ENCODE results near the gene TGFBR3L. TPM values are rescaled to one million over a fixed set of nuclear protein-coding genes. Genes with fewer than 3 reads are reported as not detected.

The TGFBR3L gene
- total RNA-seq, 8 experiments from 2014 or later = 0.16 to 1.2 (median 0.45) TPM; not detected in 1

- ATAC-seq (replicated peaks in 6 of 8) = no peak
- in situ Hi-C loops (cut with MboI; ENCODE audit: low pct_unique_long_range_greater_than_20kb in 2 of 9, low sequenced_read_pairs in 9 of 9, unreplicated experiment in 9 of 9) = loop anchor here in 1 of 9 experiments (25.0 kb wide), 1 partner anchor 304 kb away; no protein-coding TSS in a partner anchor
- 100% methylated on average over 1 to 2 of the region's 14 CpGs; no CpG with 5 or more reads in 7 of the 10 experiments for WGBS, 10 experiments
- Histone ChIP-seq H3K4me1 (replicated peaks in 1 of 2) (peaks cover 0 to 9% of the 10 kb centered on the region in 2 donors), H3K27ac (no peak overlapping the region), H3K4me3 (no peak overlapping the region)
Observed at GRCh38 chr19:7933411-7933810, 18.8 kb downstream of the TGFBR3L start.

- in situ Hi-C loops (cut with MboI; ENCODE audit: low pct_unique_long_range_greater_than_20kb in 2 of 9, low sequenced_read_pairs in 9 of 9, unreplicated experiment in 9 of 9) = loop anchor here in 1 of 9 experiments (25.0 kb wide), 1 partner anchor 303 kb away; no protein-coding TSS in a partner anchor
- Histone ChIP-seq H3K4me3 (no peak overlapping the region), H3K27ac (no peak overlapping the region), H3K4me1 (replicated peaks in 1 of 2) (peaks cover 0 to 9% of the 10 kb centered on the region in 2 donors)
- WGBS, 10 experiments = 80 to 93% (median 85%) methylated on average over 1 to 12 of the region's 55 CpGs; no CpG with 5 or more reads in 5 of the 10 experiments
- peak in 1 of 8 experiments; percentile 15 for ATAC-seq (replicated peaks in 6 of 8)
Observed at GRCh38 chr19:7933828-7934725, 19.4 kb downstream of the TGFBR3L start.

DNA sequence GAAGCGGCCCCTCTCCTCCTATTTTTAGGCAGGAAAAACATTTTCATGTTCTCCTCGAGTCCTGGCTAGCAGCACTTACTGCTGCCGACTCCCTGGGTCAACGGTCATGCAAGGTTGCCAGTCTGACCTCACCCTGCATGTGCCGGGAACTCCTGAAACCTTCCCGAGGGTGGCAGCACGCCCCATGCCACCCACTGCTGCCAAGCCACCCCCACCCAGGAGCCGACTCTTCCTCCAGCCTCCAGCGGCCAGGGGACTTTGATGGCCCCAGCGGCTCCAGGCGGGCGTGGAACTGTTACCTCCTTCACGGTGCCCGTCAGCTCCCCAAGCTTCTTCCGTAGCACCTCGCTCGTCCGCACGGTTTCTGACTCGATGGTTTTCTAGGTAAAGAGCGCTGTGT lies 20.1 kb downstream of the TGFBR3L start:
- Histone ChIP-seq H3K27ac (no peak overlapping the region), H3K4me3 (no peak overlapping the region), H3K4me1 (replicated peaks in 1 of 2) (peaks cover 0 to 2% of the 10 kb centered on the region in 2 donors)
- WGBS, 10 experiments = 68 to 100% (median 92%) methylated on average over 1 to 13 of the region's 21 CpGs; no CpG with 5 or more reads in 4 of the 10 experiments
- ATAC-seq (replicated peaks in 6 of 8) = no peak
- in situ Hi-C loops (cut with MboI; ENCODE audit: low pct_unique_long_range_greater_than_20kb in 2 of 9, low sequenced_read_pairs in 9 of 9, unreplicated experiment in 9 of 9) = loop anchor here in 1 of 9 experiments (25.0 kb wide), 1 partner anchor 303 kb away; no protein-coding TSS in a partner anchor

GRCh38 chr19:7940841-7941240 lies 26.2 kb downstream of the TGFBR3L start:
- Histone ChIP-seq H3K27ac (no peak overlapping the region), H3K4me3 (no peak overlapping the region), H3K4me1 (replicated peaks in 1 of 2) (peaks cover 7 to 9% of the 10 kb centered on the region in 2 donors)
- no peak for ATAC-seq (replicated peaks in 6 of 8)
- in situ Hi-C loops (cut with MboI; ENCODE audit: low pct_unique_long_range_greater_than_20kb in 2 of 9, low sequenced_read_pairs in 9 of 9, unreplicated experiment in 9 of 9) = loop anchor here in 3 of 9 experiments (10.0 to 25.0 kb wide), 2 partner anchors 296 to 314 kb away; no protein-coding TSS in a partner anchor
- WGBS, 10 experiments = 0 to 100% (median 88%) methylated on average over 1 to 2 of the region's 13 CpGs; no CpG with 5 or more reads in 6 of the 10 experiments

DNA sequence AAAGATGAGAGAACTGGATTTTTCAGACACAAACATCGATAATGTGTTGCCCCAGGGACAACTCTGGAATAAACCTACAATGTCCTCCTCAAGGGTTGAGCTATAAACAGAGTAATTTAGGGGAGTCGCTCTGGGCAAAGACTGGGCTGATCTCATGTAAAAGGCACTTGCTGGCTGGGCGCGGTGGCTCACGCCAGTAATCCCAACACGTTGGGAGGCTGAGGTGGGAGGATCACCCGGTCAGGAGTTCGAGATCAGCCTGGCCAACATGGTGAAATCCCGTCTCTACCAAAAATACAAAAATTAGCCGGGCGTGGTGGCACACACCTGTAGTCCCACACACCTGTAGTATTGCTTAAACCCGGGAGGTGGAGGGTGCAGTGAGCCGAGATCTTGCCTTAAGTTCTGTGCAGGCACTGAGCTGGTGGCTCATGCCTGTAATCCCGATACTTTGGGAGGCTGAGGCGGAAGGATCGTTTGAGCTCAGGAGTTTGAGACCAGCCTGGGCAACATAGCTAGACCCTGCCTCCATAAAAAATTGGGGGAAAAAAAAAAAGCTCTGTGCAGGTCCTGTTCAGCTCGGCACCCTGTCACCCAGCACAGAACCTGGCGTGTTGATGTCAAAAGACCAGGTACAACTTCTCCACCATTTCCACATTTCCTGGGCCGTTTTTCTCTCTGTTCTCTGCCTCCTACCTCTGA lies 27.4 kb downstream of the TGFBR3L start:
- in situ Hi-C loops (cut with MboI; ENCODE audit: low pct_unique_long_range_greater_than_20kb in 2 of 9, low sequenced_read_pairs in 9 of 9, unreplicated experiment in 9 of 9) = loop anchor here in 3 of 9 experiments (10.0 to 25.0 kb wide), 2 partner anchors 295 to 313 kb away; no protein-coding TSS in a partner anchor
- Histone ChIP-seq H3K4me1 (replicated peaks in 1 of 2) (peaks cover 7 to 9% of the 10 kb centered on the region in 2 donors), H3K4me3 (peak overlapping the region in 4 of 5 donors; percentile 70 to 85 (median 76)), H3K27ac (no peak overlapping the region)
- 60 to 100% (median 89%) methylated on average over 1 to 9 of the region's 19 CpGs; no CpG with 5 or more reads in 1 of the 10 experiments for WGBS, 10 experiments
- no peak for ATAC-seq (replicated peaks in 6 of 8)

GRCh38 chr19:7942981-7943443 lies 28.4 kb downstream of the TGFBR3L start:
- H3K27ac ChIP-seq = peak overlapping the region; percentile 97
- in situ Hi-C loops (cut with MboI; ENCODE audit: low pct_unique_long_range_greater_than_20kb in 2 of 9, low sequenced_read_pairs in 9 of 9, unreplicated experiment in 9 of 9) = loop anchor here in 3 of 9 experiments (10.0 to 25.0 kb wide), 2 partner anchors 294 to 312 kb away; no protein-coding TSS in a partner anchor
- H3K4me3 ChIP-seq = peak overlapping the region; percentile 70 to 85 (median 73)
- ATAC-seq (replicated peaks in 6 of 8) = peak; percentile 11 to 26 (median 14)
- peaks cover 7 to 9% of the 10 kb centered on the region in 2 donors for H3K4me1 ChIP-seq (replicated peaks in 1 of 2)
- 3 to 17% (median 9%) methylated on average over 5 to 16 of the region's 33 CpGs; no CpG with 5 or more reads in 2 of the 10 experiments for WGBS, 10 experiments

DNA sequence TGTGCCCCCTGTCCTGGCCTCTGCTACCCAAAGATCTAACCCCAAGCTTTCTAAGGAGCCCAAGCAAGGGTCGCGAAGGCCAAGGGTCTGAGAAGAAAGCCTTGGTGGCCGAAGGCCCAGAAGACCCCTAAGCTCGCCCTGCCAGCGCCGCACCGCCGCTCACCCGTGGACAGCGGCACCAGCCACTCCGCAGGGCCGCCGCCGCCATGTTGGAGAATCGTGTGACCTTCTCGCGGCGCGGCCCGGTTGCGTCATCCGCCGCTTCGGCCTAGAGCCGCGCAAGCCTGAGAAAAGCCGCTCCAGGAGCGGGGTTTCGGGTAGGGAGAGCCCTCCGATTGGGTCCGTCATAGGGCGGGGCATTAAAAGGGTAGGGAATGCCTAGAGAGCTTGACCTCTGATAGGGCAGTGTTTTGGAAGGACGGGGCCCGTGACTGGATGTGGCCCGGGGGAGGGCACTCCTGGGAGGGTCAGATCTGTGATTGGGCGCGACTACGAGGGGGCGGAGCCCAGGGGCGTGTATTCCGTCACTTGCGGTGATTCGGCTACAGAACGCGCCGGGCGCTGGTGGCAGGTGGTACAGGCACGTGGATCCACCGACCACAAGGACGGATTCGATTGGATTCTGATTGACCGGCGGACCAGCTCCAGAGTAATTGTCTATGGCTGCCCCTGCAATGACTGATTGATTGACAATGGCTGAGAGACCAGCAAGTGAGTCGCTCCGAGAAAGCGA lies 29.0 kb downstream of the TGFBR3L start, which contains the start of gene TIMM44:
Gene TIMM44, minus strand, starts transcription at position 223 of the 733 bp plus-strand sequence. Its CDS starts 15 bp downstream, at position 208.
- Histone ChIP-seq H3K4me3 (peak within 1 kb of the TSS; percentile 70 to 85 (median 73)), H3K4me1 (replicated peaks in 1 of 2) (peaks cover 7 to 9% of the 10 kb centered on the region in 2 donors), H3K27ac (peak within 1 kb of the TSS; percentile 97)
- in situ Hi-C loops (cut with MboI; ENCODE audit: low pct_unique_long_range_greater_than_20kb in 2 of 9, low sequenced_read_pairs in 9 of 9, unreplicated experiment in 9 of 9) = loop anchor here in 3 of 9 experiments (10.0 to 25.0 kb wide), 2 partner anchors 294 to 311 kb away; no protein-coding TSS in a partner anchor
- WGBS, 10 experiments = 0 to 3% (median 0%) methylated on average over 1 to 19 of the region's 56 CpGs; no CpG with 5 or more reads in 4 of the 10 experiments
- peak; percentile 92 to 97 (median 94) for ATAC-seq (replicated peaks in 6 of 8)

- Histone ChIP-seq H3K27ac (peak overlapping the region; percentile 89 to 97), H3K4me3 (peak overlapping the region; percentile 70 to 85 (median 73)), H3K4me1 (replicated peaks in 1 of 2) (peaks cover 7 to 9% of the 10 kb centered on the region in 2 donors)
- ATAC-seq (replicated peaks in 6 of 8) = peak; percentile 39 to 57 (median 48)
- in situ Hi-C loops (cut with MboI; ENCODE audit: low pct_unique_long_range_greater_than_20kb in 2 of 9, low sequenced_read_pairs in 9 of 9, unreplicated experiment in 9 of 9) = loop anchor here in 3 of 9 experiments (10.0 to 25.0 kb wide), 2 partner anchors 293 to 311 kb away; no protein-coding TSS in a partner anchor
- 0 to 40% (median 24%) methylated on average over 1 to 10 of the region's 18 CpGs; no CpG with 5 or more reads in 1 of the 10 experiments for WGBS, 10 experiments
Observed at GRCh38 chr19:7944177-7944761, 29.6 kb downstream of the TGFBR3L start.

DNA sequence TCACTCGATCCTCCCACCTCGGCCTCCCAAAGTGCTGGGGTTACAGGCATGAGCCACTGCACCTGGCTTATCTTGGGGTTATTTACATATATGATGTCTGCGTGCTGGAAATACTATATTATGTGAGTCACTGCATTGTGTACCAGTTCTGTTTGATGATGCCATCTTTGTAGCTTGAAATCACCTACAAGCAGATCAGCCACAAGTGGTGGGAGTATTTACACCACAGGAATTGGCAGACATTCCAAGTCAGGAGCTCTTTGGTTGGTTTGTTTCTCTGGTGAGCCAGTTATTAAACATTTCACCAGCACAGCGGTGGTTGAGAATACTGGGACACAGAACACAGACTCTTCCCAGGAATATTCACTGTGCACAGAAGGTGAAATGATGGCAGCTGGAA lies 33.3 kb downstream of the TGFBR3L start:
- H3K4me3 ChIP-seq = no peak overlapping the region
- in situ Hi-C loops (cut with MboI; ENCODE audit: low pct_unique_long_range_greater_than_20kb in 2 of 9, low sequenced_read_pairs in 9 of 9, unreplicated experiment in 9 of 9) = loop anchor here in 3 of 9 experiments (10.0 to 25.0 kb wide), 2 partner anchors 289 to 307 kb away; no protein-coding TSS in a partner anchor
- WGBS, 10 experiments = 75 to 100% (median 90%) methylated on average over 1 to 3 of the region's 4 CpGs; no CpG with 5 or more reads in 2 of the 10 experiments
- peaks cover 0 to 4% of the 10 kb centered on the region in 2 donors for H3K4me1 ChIP-seq (replicated peaks in 1 of 2)
- ATAC-seq (replicated peaks in 6 of 8) = no peak
- H3K27ac ChIP-seq = no peak overlapping the region

DNA sequence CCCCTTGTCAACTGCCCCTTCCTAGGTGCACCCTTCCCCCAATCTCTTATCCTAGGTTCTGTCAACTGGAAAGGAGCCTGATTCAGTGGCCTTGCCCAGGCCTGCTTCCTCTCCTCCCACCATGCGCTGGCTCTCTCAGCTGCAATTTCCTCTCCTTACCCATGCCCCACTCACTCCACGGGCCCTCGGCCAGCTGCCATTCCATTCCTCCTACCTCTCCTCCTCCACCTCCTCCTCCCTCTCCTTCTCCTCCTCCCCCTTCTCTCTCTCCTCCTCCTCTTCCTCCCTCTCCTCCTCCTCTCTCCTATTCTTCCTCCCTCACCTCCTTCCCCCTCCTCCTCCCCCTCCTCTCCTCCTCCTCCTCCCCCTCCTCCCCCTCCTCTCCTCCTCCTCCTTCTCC lies 38.4 kb downstream of the TGFBR3L start:
- in situ Hi-C loops (cut with MboI; ENCODE audit: low pct_unique_long_range_greater_than_20kb in 2 of 9, low sequenced_read_pairs in 9 of 9, unreplicated experiment in 9 of 9) = loop anchor here in 1 of 9 experiments (25.0 kb wide), 1 partner anchor 284 kb away; no protein-coding TSS in a partner anchor
- H3K27ac ChIP-seq = no peak overlapping the region
- no peak overlapping the region for H3K4me3 ChIP-seq
- H3K4me1 ChIP-seq (replicated peaks in 1 of 2) = no peaks in the 10 kb centered on the region
- ATAC-seq (replicated peaks in 6 of 8) = peak in 3 of 8 experiments; percentile 13 to 20 (median 17)
- 0 to 36% methylated on average over 1 to 3 of the region's 3 CpGs; no CpG with 5 or more reads in 8 of the 10 experiments for WGBS, 10 experiments

DNA sequence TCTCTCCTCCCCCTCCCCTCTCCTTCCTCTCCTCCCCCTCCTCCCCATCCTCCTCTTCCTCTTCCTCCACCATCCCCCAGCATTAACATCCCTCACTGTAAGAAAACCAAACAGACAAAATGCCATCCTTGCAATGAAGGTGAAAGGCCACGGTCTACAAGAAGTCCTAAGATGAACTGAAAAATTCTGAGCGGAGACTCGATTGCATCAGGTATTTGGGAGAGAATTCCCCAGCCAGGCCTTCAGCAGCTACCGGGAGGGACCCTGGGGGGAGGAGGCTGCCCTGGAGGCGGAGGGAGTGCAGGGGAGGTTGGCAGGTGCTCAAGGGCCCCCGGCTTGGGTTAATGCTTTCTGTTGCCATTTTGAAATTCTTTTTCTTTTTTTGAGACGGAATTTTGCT lies 38.9 kb downstream of the TGFBR3L start:
- ATAC-seq (replicated peaks in 6 of 8) = no peak
- Histone ChIP-seq H3K4me1 (replicated peaks in 1 of 2) (no peaks in the 10 kb centered on the region), H3K4me3 (no peak overlapping the region), H3K27ac (no peak overlapping the region)
- in situ Hi-C loops (cut with MboI; ENCODE audit: low pct_unique_long_range_greater_than_20kb in 2 of 9, low sequenced_read_pairs in 9 of 9, unreplicated experiment in 9 of 9) = loop anchor here in 1 of 9 experiments (25.0 kb wide), 1 partner anchor 284 kb away; no protein-coding TSS in a partner anchor
- 62 to 90% (median 82%) methylated on average over 2 to 6 of the region's 7 CpGs; no CpG with 5 or more reads in 6 of the 10 experiments for WGBS, 10 experiments
